Activated CD8-positive, alpha-beta T cell treated with anti-CD3 and anti-CD28 coated beads, Interleukin-2, amount 10 ng/mL, durations not matched to agents 7 days and 5 days (primary cell): Measurements from ENCODE around the gene LARP6. TPM values are rescaled to one million over a fixed set of nuclear protein-coding genes. Genes with fewer than 3 reads are reported as not detected.

Source experiments
- ATAC-seq: fragments of 150-1000 bp; cut with Tn5 transposase; one replicate; pipeline ENCODE4 v1.10.0; 2021; ENCODE audit warnings: moderate library complexity
- CTCF ChIA-PET: fragments of 350-600 bp; sonication (Branson Sonifier 250); formaldehyde crosslinking; loops from one replicate; lab custom pipeline; 2021; ENCODE audit warnings: antibody characterized with exemption; lab: Charles Lee
- POLR2A ChIA-PET: fragments of 350-600 bp; sonication (Branson Sonifier 250); formaldehyde crosslinking; loops from one replicate; lab custom pipeline; 2021; ENCODE audit warnings: antibody characterized with exemption; lab: Charles Lee
- DNase-seq: peaks from one replicate; pipeline ENCODE4 v3.0.0-alpha.2; 2020
- H3K27ac Mint-ChIP-seq: one replicate; pipeline ENCODE4 v1.8.0; 2021; ENCODE audit warnings: mild to moderate bottlenecking, mixed read lengths
- H3K27me3 Mint-ChIP-seq: one replicate; pipeline ENCODE4 v1.8.0; 2021; ENCODE audit warnings: low read depth, mixed read lengths
- H3K36me3 Mint-ChIP-seq: one replicate; pipeline ENCODE4 v1.8.0; 2021; ENCODE audit warnings: low read depth, mixed read lengths
- H3K4me1 Mint-ChIP-seq: one replicate; pipeline ENCODE4 v1.8.0; 2021; ENCODE audit warnings: low read depth, mixed read lengths
- H3K4me3 Mint-ChIP-seq: one replicate; pipeline ENCODE4 v1.8.0; 2021; ENCODE audit warnings: mild to moderate bottlenecking, mixed read lengths
- H3K9me3 Mint-ChIP-seq: one replicate; pipeline ENCODE4 v1.8.0; 2022; ENCODE audit warnings: mixed read lengths; ENCODE audit not compliant: insufficient read depth
- total RNA-seq, 2 experiments: library from RNA; stranded (reverse); gene quantifications; one replicate each; pipeline ENCODE4 v1.2.3, GENCODE V29; 2021

The LARP6 gene
- total RNA-seq, 2 experiments from 2014 or later = not detected

- DNase-seq (no peak), ATAC-seq (no peak)
- CTCF ChIA-PET = interaction anchor here (1.3 to 1.4 kb wide), 2 partner anchors 12 to 77 kb away, joined by 4 to 8 read pairs; no protein-coding TSS in a partner anchor
- Mint-ChIP-seq H3K27me3 (peaks cover 4% of the 10 kb centered on the region), H3K4me1 (no peaks in the 10 kb centered on the region), H3K4me3 (no peak overlapping the region), H3K9me3 (no peaks in the 10 kb centered on the region), H3K36me3 (no peaks in the 10 kb centered on the region), H3K27ac (no peak overlapping the region)
- POLR2A ChIA-PET = no interaction called here
Measured at GRCh38 chr15:70799667-70800450, 54.1 kb downstream of the LARP6 start.

GRCh38 chr15:70797464-70797863, 56.5 kb downstream of the LARP6 start:
- Mint-ChIP-seq H3K36me3 (no peaks in the 10 kb centered on the region), H3K4me1 (no peaks in the 10 kb centered on the region), H3K9me3 (no peaks in the 10 kb centered on the region), H3K27ac (no peak overlapping the region), H3K27me3 (peaks cover 4% of the 10 kb centered on the region), H3K4me3 (no peak overlapping the region)
- ChIA-PET CTCF (interaction anchor here (1.4 kb wide), 1 partner anchor 28 kb away, joined by 4 read pairs; no protein-coding TSS in a partner anchor), POLR2A (no interaction called here)
- ATAC-seq = no peak
- DNase-seq = no peak

GRCh38 chr15:70796516-70797310, 57.2 kb downstream of the LARP6 start:
- no peak overlapping the region for H3K27ac Mint-ChIP-seq
- ATAC-seq (no peak), DNase-seq (no peak)
- H3K9me3 Mint-ChIP-seq = no peaks in the 10 kb centered on the region
- POLR2A ChIA-PET = no interaction called here
- no peaks in the 10 kb centered on the region for H3K4me1 Mint-ChIP-seq
- no peaks in the 10 kb centered on the region for H3K36me3 Mint-ChIP-seq
- CTCF ChIA-PET = interaction anchor here (0.9 to 1.4 kb wide), 2 partner anchors 15 to 28 kb away, joined by 3 to 4 read pairs; no protein-coding TSS in a partner anchor
- H3K4me3 Mint-ChIP-seq = no peak overlapping the region
- peaks cover 11% of the 10 kb centered on the region for H3K27me3 Mint-ChIP-seq

- no peak overlapping the region for H3K4me3 Mint-ChIP-seq
- ATAC-seq (no peak), DNase-seq (no peak)
- ChIA-PET CTCF (interaction anchor here (1.5 kb wide), 1 partner anchor 17 kb away, joined by 6 read pairs; no protein-coding TSS in a partner anchor), POLR2A (no interaction called here)
- H3K27me3 Mint-ChIP-seq = peaks cover 12% of the 10 kb centered on the region
- no peaks in the 10 kb centered on the region for H3K4me1 Mint-ChIP-seq
- no peak overlapping the region for H3K27ac Mint-ChIP-seq
- no peaks in the 10 kb centered on the region for H3K36me3 Mint-ChIP-seq
- no peaks in the 10 kb centered on the region for H3K9me3 Mint-ChIP-seq
Measured at GRCh38 chr15:70795311-70795665, 58.7 kb downstream of the LARP6 start.

- H3K27ac Mint-ChIP-seq = no peak overlapping the region
Measured at GRCh38 chr15:70794596-70795310, 59.2 kb downstream of the LARP6 start.

GRCh38 chr15:70793694-70794093, 60.3 kb downstream of the LARP6 start:
- ATAC-seq = no peak
- H3K4me1 Mint-ChIP-seq = no peaks in the 10 kb centered on the region
- no peaks in the 10 kb centered on the region for H3K36me3 Mint-ChIP-seq
- no peak overlapping the region for H3K27ac Mint-ChIP-seq
- H3K4me3 Mint-ChIP-seq = no peak overlapping the region
- ChIA-PET CTCF (interaction anchor here (1.5 kb wide), 1 partner anchor 18 kb away, joined by 6 read pairs; no protein-coding TSS in a partner anchor), POLR2A (no interaction called here)
- DNase-seq = no peak
- peaks cover 10% of the 10 kb centered on the region for H3K27me3 Mint-ChIP-seq
- no peaks in the 10 kb centered on the region for H3K9me3 Mint-ChIP-seq

More at GRCh38 chr15:70794596-70795310, 59.2 kb downstream of the LARP6 start:
- no peak for DNase-seq
- ChIA-PET POLR2A (no interaction called here), CTCF (interaction anchor here (1.5 kb wide), 1 partner anchor 17 kb away, joined by 6 read pairs; no protein-coding TSS in a partner anchor)
- H3K9me3 Mint-ChIP-seq = no peaks in the 10 kb centered on the region
- H3K4me3 Mint-ChIP-seq = no peak overlapping the region
- no peaks in the 10 kb centered on the region for H3K36me3 Mint-ChIP-seq
- no peak for ATAC-seq
- H3K4me1 Mint-ChIP-seq = no peaks in the 10 kb centered on the region
- peaks cover 12% of the 10 kb centered on the region for H3K27me3 Mint-ChIP-seq

GRCh38 chr15:70792171-70792573, 61.8 kb downstream of the LARP6 start:
- Mint-ChIP-seq H3K27me3 (peaks cover 10% of the 10 kb centered on the region), H3K4me3 (no peak overlapping the region)

GRCh38 chr15:70791259-70791658, 62.7 kb downstream of the LARP6 start:
- Mint-ChIP-seq H3K4me3 (no peak overlapping the region), H3K4me1 (no peaks in the 10 kb centered on the region), H3K36me3 (no peaks in the 10 kb centered on the region), H3K27ac (no peak overlapping the region), H3K9me3 (no peaks in the 10 kb centered on the region), H3K27me3 (peaks cover 10% of the 10 kb centered on the region)
- no peak for ATAC-seq
- no peak for DNase-seq
- CTCF ChIA-PET = interaction anchor here (0.7 to 1.2 kb wide), 2 partner anchors 16 to 69 kb away, joined by 3 to 4 read pairs; no protein-coding TSS in a partner anchor
- POLR2A ChIA-PET = no interaction called here

More at GRCh38 chr15:70792171-70792573, 61.8 kb downstream of the LARP6 start:
- H3K9me3 Mint-ChIP-seq = no peaks in the 10 kb centered on the region
- H3K27ac Mint-ChIP-seq = no peak overlapping the region
- CTCF ChIA-PET = interaction anchor here (0.7 to 1.2 kb wide), 2 partner anchors 15 to 70 kb away, joined by 3 to 4 read pairs; no protein-coding TSS in a partner anchor
- H3K4me1 Mint-ChIP-seq = no peaks in the 10 kb centered on the region
- H3K36me3 Mint-ChIP-seq = no peaks in the 10 kb centered on the region
- DNase-seq (no peak), ATAC-seq (no peak)
- POLR2A ChIA-PET = no interaction called here

- ATAC-seq = no peak
- Mint-ChIP-seq H3K4me1 (peaks cover 3% of the 10 kb centered on the region), H3K27ac (no peak overlapping the region), H3K36me3 (no peaks in the 10 kb centered on the region), H3K27me3 (peaks cover 11% of the 10 kb centered on the region), H3K9me3 (no peaks in the 10 kb centered on the region), H3K4me3 (no peak overlapping the region)
- POLR2A ChIA-PET = no interaction called here
- no peak for DNase-seq
- CTCF ChIA-PET = no interaction called here
Measured at GRCh38 chr15:70789213-70789612, 64.7 kb downstream of the LARP6 start.

GRCh38 chr15:70788114-70789049, 65.6 kb downstream of the LARP6 start:
- POLR2A ChIA-PET = interaction anchor here (0.6 kb wide), 1 partner anchor 41 kb away, joined by 3 read pairs; no protein-coding TSS in a partner anchor
- Mint-ChIP-seq H3K27me3 (peaks cover 18% of the 10 kb centered on the region), H3K9me3 (no peaks in the 10 kb centered on the region), H3K36me3 (no peaks in the 10 kb centered on the region), H3K27ac (no peak overlapping the region), H3K4me3 (no peak overlapping the region), H3K4me1 (peaks cover 3% of the 10 kb centered on the region)
- ATAC-seq (no peak), DNase-seq (no peak)
- CTCF ChIA-PET = no interaction called here
